GM12891 (cell line): ENCODE measurements around the gene NLRP1.

Experiments
- POLR2A ChIP-seq: IDR thresholded peaks from 2 replicates; pipeline ENCODE4 v1.6.1; 2011; ENCODE audit warnings: low read depth, low read length, control low read depth
- POLR2AphosphoS5 ChIP-seq: IDR thresholded peaks from 2 replicates; pipeline ENCODE4 v1.6.1; 2011; ENCODE audit warnings: low read depth, low read length, control low read depth
- TAF1 ChIP-seq: IDR thresholded peaks from 2 replicates; pipeline ENCODE4 v1.6.1; 2011; ENCODE audit warnings: low read depth, low read length, control low read depth

DNA sequence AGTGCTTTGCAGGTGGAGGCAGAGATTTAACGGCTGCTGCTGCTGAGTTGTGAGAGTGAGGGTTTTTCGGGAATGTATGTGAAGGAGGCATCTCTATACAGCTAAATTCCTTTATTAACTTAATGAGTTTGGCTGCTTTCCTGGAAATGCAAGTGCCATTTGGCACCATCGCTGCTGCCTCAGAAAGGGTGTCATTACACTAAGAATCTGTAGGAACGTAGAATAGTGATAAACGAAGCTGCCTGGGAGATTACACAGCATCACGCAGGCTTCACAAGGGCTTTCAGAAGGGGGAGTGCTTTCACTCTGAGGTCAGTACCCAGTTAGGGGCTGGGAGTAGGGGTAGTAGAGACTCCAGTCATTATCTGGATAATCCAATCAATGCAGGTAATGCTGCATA is 14.1 kb upstream of the NLRP1 start:
- TF ChIP-seq POLR2A (no peak), POLR2AphosphoS5 (no peak), TAF1 (no peak)
